CD4-positive, CD25-positive, alpha-beta regulatory T cell (primary cell): ENCODE data around the gene TTC24. TPM values are rescaled to one million over a fixed set of nuclear protein-coding genes. Genes with fewer than 3 reads are reported as not detected.
"Not testable (repeated sequence)": the region's sequence is repeated elsewhere in the genome, so short reads cannot be mapped to it uniquely, and the experiment has no call there.

Source experiments
- ATAC-seq, 2 donors: fragments of 150-1000 bp; cut with Tn5 transposase; one replicate each; pipeline ENCODE4 v1.10.0; 2021; ENCODE audit warnings: low read depth in 2 of 2, moderate number of reproducible peaks in 2 of 2, moderate library complexity in 1 of 2
- DNase-seq, 3 donors: peaks; one replicate each; pipeline versions ENCODE4 v3.0.0 to v3.0.0-alpha.2; 2012 to 2022; ENCODE audit warnings: mixed read lengths in 1 of 3
- H3K27ac ChIP-seq: one replicate; pipeline ENCODE4 v1.7.0; 2013; ENCODE audit warnings: mild to moderate bottlenecking, low read length; ENCODE audit not compliant: insufficient read depth, poor library complexity, severe bottlenecking
- H3K27me3 ChIP-seq: one replicate; pipeline ENCODE4 v1.7.0; 2013; ENCODE audit warnings: low read length; ENCODE audit not compliant: control insufficient read depth, insufficient read depth
- H3K36me3 ChIP-seq: one replicate; pipeline ENCODE4 v1.7.0; 2013; ENCODE audit warnings: mild to moderate bottlenecking, low read length, moderate library complexity; ENCODE audit not compliant: control insufficient read depth, insufficient read depth
- H3K4me1 ChIP-seq: 2 replicates; pipeline ENCODE4 v1.7.0; 2013; ENCODE audit warnings: mild to moderate bottlenecking, low read length; ENCODE audit not compliant: insufficient read depth, control insufficient read depth, poor library complexity, severe bottlenecking
- H3K4me3 ChIP-seq: one replicate; pipeline ENCODE4 v1.7.0; 2013; ENCODE audit warnings: low read depth, mild to moderate bottlenecking, low read length, moderate library complexity
- H3K9me3 ChIP-seq, 2 experiments: 1 replicate in 1 of 2; 2 replicates in 1 of 2; pipeline ENCODE4 v1.7.0; 2013; ENCODE audit warnings: low read length in 2 of 2, mild to moderate bottlenecking in 1 of 2, moderate library complexity in 1 of 2; ENCODE audit not compliant: control insufficient read depth in 2 of 2
- H3K27ac Mint-ChIP-seq, 3 donors: one replicate each; pipeline ENCODE4 v1.8.0; 2020 to 2022; ENCODE audit warnings: mild to moderate bottlenecking in 3 of 3, mixed read lengths in 3 of 3, moderate library complexity in 2 of 3
- H3K27me3 Mint-ChIP-seq: one replicate; pipeline ENCODE4 v1.8.0; 2022; ENCODE audit warnings: mild to moderate bottlenecking, mixed read lengths
- H3K36me3 Mint-ChIP-seq: one replicate; pipeline ENCODE4 v1.8.0; 2020; ENCODE audit warnings: mixed read lengths
- H3K4me1 Mint-ChIP-seq, 4 donors: one replicate each; pipeline ENCODE4 v1.8.0; 2020 to 2022; ENCODE audit warnings: mixed read lengths in 4 of 4, mild to moderate bottlenecking in 1 of 4
- H3K4me3 Mint-ChIP-seq, 4 donors: one replicate each; pipeline ENCODE4 v1.8.0; 2020 to 2022; ENCODE audit warnings: mild to moderate bottlenecking in 4 of 4, mixed read lengths in 4 of 4, moderate library complexity in 3 of 4
- H3K9me3 Mint-ChIP-seq, 7 donors: one replicate each; pipeline ENCODE4 v1.8.0; 2020 to 2022; ENCODE audit warnings: mixed read lengths in 7 of 7, mild to moderate bottlenecking in 3 of 7, moderate library complexity in 2 of 7
- polyA plus RNA-seq, 4 donors: library from polyadenylated mRNA; unstranded; fragments of 300-500 nt; fragmentation: Illumina TruSeq; gene quantifications; one replicate each; pipeline ENCODE4 v1.2.3, GENCODE V29; 2021
- total RNA-seq: library from RNA; stranded (reverse); gene quantifications from one replicate; pipeline ENCODE4 v1.2.3, GENCODE V29; 2022

TTC24 gene
- total and polyA plus RNA-seq, 5 donors from 2014 or later: 0.34 to 2.3 (median 0.50) TPM; not detected in 1

- Mint-ChIP-seq H3K4me3 (no peak overlapping the region), H3K4me1 (peaks cover 2 to 5% (median 4%) of the 10 kb centered on the region in 4 donors), H3K27me3 (no peaks in the 10 kb centered on the region), H3K27ac (peak overlapping the region in 1 of 3 donors; percentile 13), H3K9me3 (no peaks in the 10 kb centered on the region), H3K36me3 (peaks cover 4% of the 10 kb centered on the region)
- Histone ChIP-seq H3K36me3 (no peaks in the 10 kb centered on the region), H3K9me3 (no peaks in the 10 kb centered on the region), H3K27me3 (no peaks in the 10 kb centered on the region), H3K4me3 (no peak overlapping the region), H3K4me1 (no peaks in the 10 kb centered on the region), H3K27ac (no peak overlapping the region)
- ATAC-seq: no peak
- no peak for DNase-seq
Observed at GRCh38 chr1:156549831-156550230, 29.7 kb upstream of the TTC24 start.

DNA sequence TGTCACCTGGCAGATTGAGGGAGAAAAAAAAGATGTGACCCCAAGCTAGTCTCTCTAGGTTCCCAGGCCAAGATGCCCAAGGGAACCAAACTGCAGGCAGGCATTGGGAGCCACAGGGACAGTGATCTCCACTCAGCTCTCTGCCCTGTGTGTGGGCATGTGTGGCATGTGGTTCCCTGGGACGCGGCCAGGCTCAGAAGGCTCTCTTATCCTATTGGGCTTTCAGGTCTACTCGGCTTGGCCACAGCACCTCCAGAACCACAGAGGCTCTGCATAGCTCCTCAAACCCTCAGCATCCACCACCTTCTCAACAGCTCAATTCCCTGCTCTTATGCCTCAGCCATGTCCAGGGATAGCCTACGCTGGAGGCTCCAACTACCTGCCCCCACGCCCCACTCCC, 29.2 kb upstream of the TTC24 start:
- no peaks in the 10 kb centered on the region for H3K9me3 Mint-ChIP-seq
- DNase-seq (no peak), ATAC-seq (no peak)
- Histone ChIP-seq H3K36me3 (no peaks in the 10 kb centered on the region), H3K9me3 (no peaks in the 10 kb centered on the region), H3K27ac (no peak overlapping the region), H3K4me1 (no peaks in the 10 kb centered on the region), H3K27me3 (no peaks in the 10 kb centered on the region), H3K4me3 (no peak overlapping the region)
- H3K4me3 Mint-ChIP-seq: no peak overlapping the region
- H3K27me3 Mint-ChIP-seq: no peaks in the 10 kb centered on the region
- H3K27ac Mint-ChIP-seq: peak overlapping the region in 1 of 3 donors; percentile 13
- peaks cover 4% of the 10 kb centered on the region for H3K36me3 Mint-ChIP-seq
- peaks cover 2 to 5% (median 4%) of the 10 kb centered on the region in 4 donors for H3K4me1 Mint-ChIP-seq

DNA sequence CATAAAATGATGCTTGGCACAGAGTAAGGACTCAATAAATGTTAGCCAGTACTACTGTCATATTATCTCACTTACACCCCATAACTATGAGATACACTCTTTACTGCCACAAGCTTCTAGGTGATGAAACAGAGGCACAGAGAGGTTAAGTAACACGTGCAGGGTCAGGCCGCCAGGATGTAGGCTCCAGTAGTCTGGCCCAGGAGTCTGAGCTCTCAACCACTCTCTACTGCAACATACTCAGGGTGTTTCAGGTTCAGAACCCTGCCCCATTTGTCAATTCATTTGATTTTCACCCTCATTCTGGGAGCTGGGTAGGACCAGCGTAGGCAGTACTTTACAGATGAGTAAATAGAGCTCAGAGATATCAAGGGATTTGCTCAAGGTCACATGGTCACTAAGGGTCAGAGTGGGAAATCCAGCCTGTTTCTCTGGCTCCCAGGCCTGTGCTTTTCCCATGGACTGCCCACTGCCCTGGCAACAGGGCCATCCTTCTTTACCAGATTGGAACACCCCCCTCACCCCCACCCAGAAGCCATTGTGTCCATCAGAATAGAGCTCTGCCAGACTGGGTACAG, 28.4 kb upstream of the TTC24 start:
- Mint-ChIP-seq H3K4me3 (no peak overlapping the region), H3K27me3 (no peaks in the 10 kb centered on the region), H3K36me3 (peaks cover 4% of the 10 kb centered on the region), H3K9me3 (no peaks in the 10 kb centered on the region), H3K27ac (no peak overlapping the region), H3K4me1 (peaks cover 2 to 5% (median 4%) of the 10 kb centered on the region in 4 donors)
- Histone ChIP-seq H3K4me1 (no peaks in the 10 kb centered on the region), H3K36me3 (no peaks in the 10 kb centered on the region), H3K4me3 (no peak overlapping the region), H3K9me3 (no peaks in the 10 kb centered on the region), H3K27me3 (no peaks in the 10 kb centered on the region), H3K27ac (no peak overlapping the region)
- DNase-seq (no peak), ATAC-seq (no peak)

DNA sequence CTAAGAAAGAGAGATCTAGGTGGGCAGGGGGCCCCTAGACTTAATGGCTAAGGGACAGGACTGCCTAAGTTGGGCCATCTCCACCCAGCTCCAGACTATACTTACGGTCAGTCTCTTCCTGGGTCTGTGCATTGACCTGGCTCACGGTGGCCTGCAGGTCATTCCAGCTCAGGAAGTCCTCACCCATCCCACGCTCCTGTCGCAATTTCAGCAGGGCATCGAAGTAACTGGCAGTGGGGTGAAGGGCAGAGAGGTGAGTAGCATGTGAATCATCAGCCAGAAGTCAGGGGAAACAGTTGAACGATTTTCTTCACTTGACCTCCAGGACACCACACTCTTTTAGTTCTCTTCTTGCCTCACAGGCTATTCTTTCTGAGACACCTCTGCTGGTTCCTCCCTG, 27.7 kb upstream of the TTC24 start:
- ATAC-seq: no peak
- Histone ChIP-seq H3K27me3 (no peaks in the 10 kb centered on the region), H3K9me3 (no peaks in the 10 kb centered on the region), H3K4me3 (no peak overlapping the region), H3K4me1 (no peaks in the 10 kb centered on the region), H3K36me3 (no peaks in the 10 kb centered on the region), H3K27ac (no peak overlapping the region)
- Mint-ChIP-seq H3K36me3 (peaks cover 4% of the 10 kb centered on the region), H3K4me3 (no peak overlapping the region), H3K9me3 (no peaks in the 10 kb centered on the region), H3K27me3 (no peaks in the 10 kb centered on the region), H3K27ac (peak overlapping the region in 1 of 3 donors; percentile 73), H3K4me1 (peaks cover 2 to 5% (median 4%) of the 10 kb centered on the region in 4 donors)
- no peak for DNase-seq

- Mint-ChIP-seq H3K27me3 (no peaks in the 10 kb centered on the region), H3K9me3 (no peaks in the 10 kb centered on the region), H3K36me3 (peaks cover 4% of the 10 kb centered on the region), H3K4me1 (peaks cover 2 to 5% (median 4%) of the 10 kb centered on the region in 4 donors), H3K27ac (peak overlapping the region in 1 of 3 donors; percentile 73), H3K4me3 (peak overlapping the region in 1 of 4 donors; percentile 42)
- Histone ChIP-seq H3K36me3 (no peaks in the 10 kb centered on the region), H3K27me3 (no peaks in the 10 kb centered on the region), H3K4me3 (no peak overlapping the region), H3K27ac (no peak overlapping the region), H3K4me1 (no peaks in the 10 kb centered on the region), H3K9me3 (no peaks in the 10 kb centered on the region)
- ATAC-seq (no peak), DNase-seq (no peak)
Observed at GRCh38 chr1:156552518-156552917, 27.0 kb upstream of the TTC24 start.

DNA sequence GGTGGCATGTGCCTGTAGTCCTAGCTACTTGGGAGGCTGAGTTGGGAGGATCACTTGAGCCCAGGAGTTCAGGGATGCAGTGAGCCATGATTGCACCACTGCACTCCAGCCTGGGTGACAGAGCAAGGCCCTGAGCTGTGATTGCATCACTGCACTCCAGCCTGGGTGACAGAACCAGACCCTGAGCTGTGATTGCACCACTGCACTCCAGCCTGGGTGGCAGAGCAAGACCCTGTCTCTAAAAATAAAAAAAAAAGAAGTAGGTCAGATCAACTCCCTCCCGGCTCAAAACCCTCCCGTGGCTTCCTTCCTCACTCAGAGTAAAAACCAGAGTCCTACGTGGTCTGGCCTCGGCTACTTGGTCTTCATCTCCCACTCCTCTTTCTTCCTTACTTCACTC, 26.6 kb upstream of the TTC24 start:
- H3K27ac ChIP-seq, H3K4me1 Mint-ChIP-seq, H3K36me3 ChIP-seq, DNase-seq, H3K27me3 Mint-ChIP-seq, H3K27me3 ChIP-seq, H3K4me3 ChIP-seq, ATAC-seq, H3K9me3 Mint-ChIP-seq, H3K4me3 Mint-ChIP-seq, H3K9me3 ChIP-seq, H3K4me1 ChIP-seq, H3K36me3 Mint-ChIP-seq: not testable (repeated sequence)
- H3K27ac Mint-ChIP-seq: peak overlapping the region in 2 of 3 donors; percentile 37 to 81

- Histone ChIP-seq H3K27me3 (no peaks in the 10 kb centered on the region), H3K4me1 (no peaks in the 10 kb centered on the region), H3K36me3 (no peaks in the 10 kb centered on the region), H3K4me3 (no peak overlapping the region), H3K27ac (no peak overlapping the region), H3K9me3 (no peaks in the 10 kb centered on the region)
- Mint-ChIP-seq H3K4me3 (no peak overlapping the region), H3K36me3 (peaks cover 4% of the 10 kb centered on the region), H3K27ac (peak overlapping the region in 1 of 3 donors; percentile 81), H3K9me3 (no peaks in the 10 kb centered on the region), H3K27me3 (no peaks in the 10 kb centered on the region), H3K4me1 (peaks cover 2 to 5% (median 4%) of the 10 kb centered on the region in 4 donors)
- ATAC-seq: no peak
- DNase-seq: no peak
Observed at GRCh38 chr1:156553860-156554485, 25.6 kb upstream of the TTC24 start.

DNA sequence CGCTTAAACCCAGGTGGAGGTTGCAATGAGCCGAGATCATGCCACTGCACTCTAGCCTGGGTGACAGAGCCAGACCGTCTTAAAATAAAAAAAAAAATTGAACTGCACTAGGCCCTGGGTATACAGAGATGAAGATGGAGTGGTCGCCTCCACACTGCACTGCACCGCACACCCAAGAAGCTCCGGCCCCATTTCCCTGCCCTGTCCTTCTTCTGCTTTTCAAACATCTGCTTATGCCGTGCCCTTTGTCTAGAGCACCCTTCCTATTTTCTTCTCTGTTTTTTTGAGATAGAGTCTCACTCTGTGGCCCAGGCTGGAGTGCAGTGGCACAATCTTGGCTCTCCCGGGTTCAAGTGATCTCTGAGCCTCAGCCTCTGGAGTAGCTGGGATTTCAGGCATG, 24.6 kb upstream of the TTC24 start:
- H3K36me3 ChIP-seq: no peaks in the 10 kb centered on the region
- H3K27ac ChIP-seq: no peak overlapping the region
- no peak overlapping the region for H3K27ac Mint-ChIP-seq
- ATAC-seq (no peak), DNase-seq (no peak)
- H3K4me3 Mint-ChIP-seq: no peak overlapping the region
- no peaks in the 10 kb centered on the region for H3K27me3 Mint-ChIP-seq
- no peak overlapping the region for H3K4me3 ChIP-seq
- H3K4me1 ChIP-seq: no peaks in the 10 kb centered on the region
- peaks cover 2 to 5% (median 4%) of the 10 kb centered on the region in 4 donors for H3K4me1 Mint-ChIP-seq
- no peaks in the 10 kb centered on the region for H3K27me3 ChIP-seq
- no peaks in the 10 kb centered on the region for H3K9me3 ChIP-seq
- no peaks in the 10 kb centered on the region for H3K9me3 Mint-ChIP-seq
- H3K36me3 Mint-ChIP-seq: peaks cover 4% of the 10 kb centered on the region
